Myocyte (in vitro differentiated cells): ENCODE data around the gene EFCAB5. TPM values are rescaled to one million over a fixed set of nuclear protein-coding genes. Genes with fewer than 3 reads are reported as not detected.
"Not testable (repeated sequence)": the region's sequence is repeated elsewhere in the genome, so short reads cannot be mapped to it uniquely, and the experiment has no call there.

Experiments used
- DNase-seq: peaks from one replicate; pipeline ENCODE4 v3.0.0-alpha.2; 2012; ENCODE audit warnings: low read depth
- total RNA-seq: library from RNA; depleted of rRNA; stranded (reverse); fragments of >200 nt; gene quantifications from 2 replicates; pipeline ENCODE4 v1.2.3, GENCODE V29; 2014

Gene EFCAB5
- total RNA-seq, 1 donor from 2014 or later, result 0.70 TPM

GRCh38 chr17:30002088-30002487, 60.7 kb downstream of the EFCAB5 start:
- DNase-seq, result no peak

- DNase-seq, result no peak
Observed at GRCh38 chr17:30005709-30006320, 64.4 kb downstream of the EFCAB5 start.

GRCh38 chr17:30011934-30012333, 70.5 kb downstream of the EFCAB5 start:
- not testable (repeated sequence) for DNase-seq

GRCh38 chr17:30021708-30022317, 80.4 kb downstream of the EFCAB5 start:
- DNase-seq, result peak; percentile 57

- not testable (repeated sequence) for DNase-seq
Observed at GRCh38 chr17:30025325-30025724, 83.9 kb downstream of the EFCAB5 start.

- DNase-seq, result no peak
Observed at GRCh38 chr17:30027676-30028075, 86.2 kb downstream of the EFCAB5 start.

- no peak for DNase-seq
Observed at GRCh38 chr17:30031214-30031869, 89.9 kb downstream of the EFCAB5 start.

- DNase-seq, result no peak
Observed at GRCh38 chr17:30035369-30035768, 93.9 kb downstream of the EFCAB5 start.

- DNase-seq, result peak; percentile 15
Observed at GRCh38 chr17:30040719-30041518, 99.5 kb downstream of the EFCAB5 start.

- no peak for DNase-seq
Observed at GRCh38 chr17:30041551-30041950, 100.1 kb downstream of the EFCAB5 start.

- no peak for DNase-seq
Observed at GRCh38 chr17:30062372-30062771, 120.9 kb downstream of the EFCAB5 start.

GRCh38 chr17:30064738-30065137, 123.3 kb downstream of the EFCAB5 start:
- no peak for DNase-seq

- no peak for DNase-seq
Observed at GRCh38 chr17:30068465-30068864, 127.0 kb downstream of the EFCAB5 start.

GRCh38 chr17:30074254-30074653, 132.8 kb downstream of the EFCAB5 start:
- DNase-seq, result no peak

- DNase-seq, result no peak
Observed at GRCh38 chr17:30074730-30075129, 133.3 kb downstream of the EFCAB5 start.

- DNase-seq, result no peak
Observed at GRCh38 chr17:30082773-30083172, 141.3 kb downstream of the EFCAB5 start.

- no peak for DNase-seq
Observed at GRCh38 chr17:30084788-30085187, 143.4 kb downstream of the EFCAB5 start.

GRCh38 chr17:30086896-30087295, 145.5 kb downstream of the EFCAB5 start:
- DNase-seq, result no peak

GRCh38 chr17:30087431-30087830, 146.0 kb downstream of the EFCAB5 start:
- DNase-seq, result not testable (repeated sequence)

- DNase-seq, result no peak
Observed at GRCh38 chr17:30091121-30091670, 149.8 kb downstream of the EFCAB5 start.

GRCh38 chr17:30091771-30092170, 150.3 kb downstream of the EFCAB5 start:
- DNase-seq, result peak; percentile 52
